ENCODE results near the gene ENOX1. TPM values are rescaled to one million over a fixed set of nuclear protein-coding genes. Genes with fewer than 3 reads are reported as not detected.

ENOX1 gene
- total RNA-seq, 1 donor = 2.2 TPM

- DNase-seq (ENCODE audit: low read depth) = no peak
- no peak for TF ChIP-seq CTCF (IDR thresholded peaks at IDR 0.05; ENCODE audit: insufficient read depth, low read depth, low read length)
- H3K4me3 ChIP-seq (ENCODE audit: low read depth, low read length) = no peak overlapping the region
Measured at GRCh38 chr13:43285933-43286597, 500.7 kb downstream of the ENOX1 start.

- no peak overlapping the region for H3K4me3 ChIP-seq (ENCODE audit: low read depth, low read length)
- no peak for TF ChIP-seq CTCF (IDR thresholded peaks at IDR 0.05; ENCODE audit: insufficient read depth, low read depth, low read length)
- peak; percentile 63 for DNase-seq (ENCODE audit: low read depth)
Measured at GRCh38 chr13:43284162-43284561, 502.6 kb downstream of the ENOX1 start.

GRCh38 chr13:43279696-43280095 is 507.1 kb downstream of the ENOX1 start:
- DNase-seq (ENCODE audit: low read depth) = no peak
- H3K4me3 ChIP-seq (ENCODE audit: low read depth, low read length) = no peak overlapping the region
- TF ChIP-seq CTCF (IDR thresholded peaks at IDR 0.05; ENCODE audit: insufficient read depth, low read depth, low read length) = no peak

DNA sequence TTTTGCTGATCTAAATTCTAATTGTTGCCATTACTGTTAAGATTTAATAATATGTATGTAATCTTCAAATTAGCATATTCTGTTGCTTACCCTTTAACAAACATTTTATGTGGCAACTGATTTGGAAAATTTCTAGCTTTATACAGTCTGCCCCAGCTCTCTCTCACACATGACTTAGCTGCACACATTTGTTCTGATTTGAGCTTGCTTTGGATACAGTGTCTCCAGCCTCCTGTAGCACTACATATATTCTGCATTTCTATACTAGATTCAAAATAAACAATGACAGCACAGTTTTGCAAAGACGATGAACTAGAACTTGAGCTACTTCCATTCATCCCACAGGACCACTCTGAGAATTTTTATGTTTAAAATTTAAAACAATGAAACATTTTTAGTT is 508.6 kb downstream of the ENOX1 start:
- no peak overlapping the region for H3K4me3 ChIP-seq (ENCODE audit: low read depth, low read length)
- no peak for DNase-seq (ENCODE audit: low read depth)
- no peak for TF ChIP-seq CTCF (IDR thresholded peaks at IDR 0.05; ENCODE audit: insufficient read depth, low read depth, low read length)

DNA sequence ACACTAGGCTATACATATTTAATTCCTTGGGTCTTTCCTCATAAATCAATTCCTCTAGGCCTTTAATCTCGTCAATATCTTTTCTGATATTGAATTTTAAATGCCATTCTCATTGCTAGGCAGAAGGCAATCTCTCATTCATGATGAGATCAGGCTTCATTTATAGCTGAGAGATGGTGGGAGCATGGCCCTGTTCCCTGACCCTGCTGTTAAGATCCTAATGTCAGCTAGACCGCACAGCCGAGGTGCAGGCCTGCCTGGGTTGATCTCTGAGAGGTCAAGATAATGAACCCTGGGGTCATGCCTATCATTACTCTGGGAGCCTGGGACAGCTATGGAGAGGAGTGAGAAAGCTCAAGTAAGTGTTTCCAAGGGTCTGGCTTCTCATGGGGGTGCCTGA is 509.6 kb downstream of the ENOX1 start:
- no peak for DNase-seq (ENCODE audit: low read depth)
- no peak for TF ChIP-seq CTCF (IDR thresholded peaks at IDR 0.05; ENCODE audit: insufficient read depth, low read depth, low read length)
- H3K4me3 ChIP-seq (ENCODE audit: low read depth, low read length) = no peak overlapping the region

GRCh38 chr13:43274881-43275280 is 511.9 kb downstream of the ENOX1 start:
- TF ChIP-seq CTCF (IDR thresholded peaks at IDR 0.05; ENCODE audit: insufficient read depth, low read depth, low read length) = no peak
- DNase-seq (ENCODE audit: low read depth) = no peak
- no peak overlapping the region for H3K4me3 ChIP-seq (ENCODE audit: low read depth, low read length)

- DNase-seq (ENCODE audit: low read depth) = peak; percentile 60
- no peak for TF ChIP-seq CTCF (IDR thresholded peaks at IDR 0.05; ENCODE audit: insufficient read depth, low read depth, low read length)
- H3K4me3 ChIP-seq (ENCODE audit: low read depth, low read length) = no peak overlapping the region
Measured at GRCh38 chr13:43273362-43273761, 513.4 kb downstream of the ENOX1 start.
